NOMO-1 treated with DMSO at 0.1 percent for 48 hours (cell line): Measurements from ENCODE around the gene FRMD8.
"Not testable (repeated sequence)": the region's sequence is repeated elsewhere in the genome, so short reads cannot be mapped to it uniquely, and the experiment has no call there.

Experiments
- DNase-seq: peaks from one replicate; lab custom pipeline; 2025; ENCODE audit not compliant: unreplicated experiment; lab: John Stamatoyannopoulos, UW

The FRMD8 gene

DNA sequence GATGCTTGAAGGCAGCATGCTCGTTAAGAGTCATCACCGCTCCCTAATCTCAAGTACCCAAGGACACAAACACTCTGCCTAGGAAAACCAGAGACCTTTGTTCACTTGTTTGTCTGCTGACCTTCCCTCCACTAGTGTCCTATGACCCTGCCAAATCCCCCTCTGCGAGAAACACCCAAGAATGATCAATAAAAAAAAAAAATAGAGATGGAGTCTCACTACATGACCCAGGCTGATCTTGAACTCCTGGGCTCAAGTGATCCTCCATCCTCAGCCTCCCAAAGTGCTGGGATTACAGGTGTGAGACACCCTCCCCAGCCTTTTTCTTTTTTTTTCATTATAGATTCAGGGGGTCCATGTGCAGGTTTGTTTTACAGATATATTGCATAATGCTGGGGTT is 65.8 kb downstream of the FRMD8 start:
- DNase-seq, result not testable (repeated sequence)

DNA sequence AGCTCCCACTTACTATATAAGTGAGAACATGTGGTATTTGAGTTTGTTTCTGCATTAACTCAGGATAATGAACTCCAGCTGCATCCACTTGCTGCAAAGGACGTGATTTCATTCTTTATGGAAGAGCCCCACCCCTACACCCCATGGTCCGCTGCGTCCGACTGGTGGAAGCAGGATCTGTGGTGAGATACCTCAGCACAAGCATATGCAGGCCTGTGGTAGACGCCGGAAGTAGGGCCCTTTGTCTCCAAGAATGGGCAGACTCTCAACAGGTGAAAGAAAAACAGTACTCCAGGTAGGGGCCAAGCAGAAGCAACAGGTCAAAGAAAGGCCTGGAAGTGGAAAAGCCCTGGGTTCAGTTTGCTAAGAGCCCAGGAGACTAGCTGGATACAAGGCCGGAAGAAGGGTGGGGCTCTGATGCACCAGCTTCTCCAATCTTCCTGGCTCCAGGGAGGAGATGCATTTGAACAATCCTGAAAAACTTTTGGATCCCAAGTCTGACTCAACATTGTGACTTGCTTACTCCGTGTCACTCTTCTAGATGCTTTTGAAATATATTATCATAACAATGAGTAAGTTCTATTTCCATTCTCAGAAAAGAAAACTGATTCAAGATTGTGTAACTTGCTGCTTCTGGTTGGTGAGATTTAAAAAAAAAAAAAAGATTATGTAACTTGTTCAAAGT is 66.5 kb downstream of the FRMD8 start:
- DNase-seq, result peak; percentile 88

DNA sequence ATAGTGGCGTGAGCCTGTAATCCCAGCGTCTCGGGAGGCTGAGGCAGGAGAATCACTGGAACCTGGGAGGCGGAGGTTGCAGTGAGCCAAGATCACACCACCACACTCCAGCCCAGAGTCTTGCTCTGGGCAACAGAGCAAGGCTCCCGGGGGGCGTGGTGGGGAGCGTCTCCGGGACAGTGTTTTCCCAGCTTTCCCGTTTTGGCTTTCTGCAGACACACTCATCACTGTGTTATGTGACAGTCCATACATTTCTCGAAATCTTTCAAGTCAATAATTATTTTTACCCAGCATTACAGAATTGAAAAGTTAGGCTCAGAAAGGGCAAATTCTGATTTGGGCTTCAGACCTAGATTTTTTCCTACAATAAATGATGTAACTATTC is 67.9 kb downstream of the FRMD8 start:
- DNase-seq, result no peak

DNA sequence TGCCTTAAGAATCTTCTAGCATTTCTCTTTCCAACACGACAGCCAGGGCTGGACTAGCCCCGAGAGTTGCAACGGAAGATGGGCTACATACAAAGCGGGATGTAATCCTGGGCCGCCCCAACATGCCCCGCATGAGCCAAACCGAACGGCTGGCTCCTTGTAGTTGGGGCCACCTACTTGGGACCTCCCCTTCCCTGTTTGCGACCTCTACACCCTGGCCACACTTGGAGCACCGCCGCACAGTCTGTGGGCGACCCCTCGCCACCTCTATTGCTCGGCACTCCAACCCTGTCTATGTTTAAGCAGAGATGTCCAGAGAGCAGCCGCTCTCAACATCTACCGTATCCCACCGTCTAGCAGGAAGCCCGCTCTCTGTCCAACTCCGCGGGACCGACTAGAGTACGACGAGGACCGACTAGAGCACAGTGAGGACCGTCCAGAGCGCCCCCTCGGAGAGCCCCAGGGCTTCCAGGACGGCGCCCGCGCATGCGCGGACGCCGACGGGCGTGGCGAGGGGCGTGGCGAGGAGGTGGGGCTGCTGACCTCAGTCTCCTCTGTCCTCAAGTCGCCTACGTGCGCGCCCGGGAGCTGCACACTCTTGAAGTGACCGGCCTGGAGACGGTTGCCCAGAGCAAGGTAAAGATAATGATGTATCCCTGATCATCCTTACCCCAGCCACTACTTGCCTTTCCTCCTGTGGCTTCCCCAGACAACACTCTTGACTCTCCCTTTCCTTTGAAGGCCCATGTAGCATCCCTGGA is 68.4 kb downstream of the FRMD8 start:
- DNase-seq, result peak; percentile 83

DNA sequence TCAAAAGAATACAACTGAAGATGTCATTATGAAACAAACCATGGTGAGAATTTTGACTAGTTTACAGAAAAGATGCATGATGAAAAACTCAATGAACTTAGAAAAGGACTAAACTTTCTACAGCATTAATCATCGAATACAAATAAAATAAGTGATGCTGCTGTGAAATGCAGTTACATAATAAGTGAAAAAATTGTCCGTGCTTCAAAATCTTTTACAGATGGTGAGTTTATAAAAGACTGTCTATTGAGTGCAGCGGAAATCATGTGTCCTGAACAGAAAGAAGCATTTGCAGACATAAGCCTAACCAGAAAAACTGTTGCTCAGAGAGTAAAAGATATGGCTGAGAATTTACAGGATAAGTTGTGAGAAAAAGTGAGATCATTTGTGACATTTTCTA is 70.0 kb downstream of the FRMD8 start:
- DNase-seq, result no peak

DNA sequence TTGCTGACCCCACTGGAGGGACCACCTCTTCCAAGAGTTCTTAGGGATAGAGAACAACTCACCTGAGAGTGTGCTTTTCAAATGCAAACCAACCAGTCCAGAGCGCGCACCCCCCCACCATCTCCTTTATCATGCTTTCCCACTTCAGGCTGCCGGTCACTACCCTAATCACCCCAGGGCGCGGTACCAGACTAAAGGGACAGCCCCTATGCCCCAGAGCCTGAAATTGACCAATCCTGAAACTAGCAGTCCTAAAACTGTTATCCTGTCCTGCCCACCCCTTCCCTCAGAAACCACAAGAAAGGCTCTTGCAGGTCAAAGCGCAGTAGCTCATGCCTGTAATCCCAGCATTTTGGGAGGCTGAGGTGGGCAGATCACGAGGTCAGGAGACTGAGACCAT is 73.1 kb downstream of the FRMD8 start:
- no peak for DNase-seq
